IMR-90 (cell line): ENCODE measurements around the gene NCKAP5. TPM values are rescaled to one million over a fixed set of nuclear protein-coding genes. Genes with fewer than 3 reads are reported as not detected.

Source experiments
- ATAC-seq: fragments of 200-7000 bp; cut with Tn5 transposase; 2 replicates; pipeline ENCODE4 v1.9.1; 2020; ENCODE audit warnings: low read depth, mild to moderate bottlenecking, moderate library complexity
- BruUV-seq: library from RNA; stranded (reverse); fragments of 400-500 nt; replicated peaks from 2 replicates; lab custom pipeline; 2021; lab: Mats Ljungman, UMichigan
- CTCF ChIA-PET: fragments of 300-600 bp; formaldehyde crosslinking; extraction: SDS; loops from one replicate; lab custom pipeline; 2021; ENCODE audit warnings: antibody characterized with exemption; lab: Yijun Ruan, JAX
- POLR2A ChIA-PET: fragments of 300-600 bp; sonication (Branson Sonifier 250); formaldehyde crosslinking; loops from one replicate; lab custom pipeline; 2022; ENCODE audit warnings: antibody characterized with exemption; ENCODE audit not compliant: unreplicated experiment; lab: Charles Lee
- DNase-seq: peaks from one replicate; pipeline ENCODE4 v3.0.0; 2013
- H2AFZ ChIP-seq: replicated peaks from 2 replicates; pipeline ENCODE3; 2013; ENCODE audit warnings: low read length, mild to moderate bottlenecking; ENCODE audit not compliant: poor library complexity
- H2AK5ac ChIP-seq: 2 replicates; pipeline ENCODE4 v1.6.1; 2013; ENCODE audit warnings: low read depth, low read length, inconsistent platforms
- H2AK9ac ChIP-seq: replicated peaks from 2 replicates; pipeline ENCODE3; 2013; ENCODE audit warnings: mild to moderate bottlenecking, low read depth, low read length, moderate library complexity; ENCODE audit not compliant: poor library complexity
- H2BK120ac ChIP-seq: 2 replicates; pipeline ENCODE4 v1.6.1; 2013; ENCODE audit warnings: low read depth, low read length, inconsistent platforms
- H2BK15ac ChIP-seq: 3 replicates; pipeline ENCODE4 v1.6.1; 2013; ENCODE audit warnings: low read depth, low read length, inconsistent platforms
- H2BK20ac ChIP-seq: 2 replicates; pipeline ENCODE4 v1.6.1; 2013; ENCODE audit warnings: low read depth, mild to moderate bottlenecking, inconsistent platforms, low read length, moderate library complexity
- H2BK5ac ChIP-seq: 2 replicates; pipeline ENCODE4 v1.6.1; 2013; ENCODE audit warnings: mild to moderate bottlenecking, low read depth, low read length, inconsistent platforms; ENCODE audit not compliant: poor library complexity, severe bottlenecking
- H3K14ac ChIP-seq: replicated peaks from 2 replicates; pipeline ENCODE4 v1.6.1; 2013; ENCODE audit warnings: low read depth, low read length, inconsistent platforms
- H3K18ac ChIP-seq: 2 replicates; pipeline ENCODE4 v1.6.1; 2013; ENCODE audit warnings: low read depth, low read length, control low read depth
- H3K23ac ChIP-seq: 2 replicates; pipeline ENCODE4 v1.6.1; 2013; ENCODE audit warnings: low read depth, low read length, inconsistent platforms
- H3K27ac ChIP-seq: 2 replicates; pipeline ENCODE4 v1.5.1; 2013; ENCODE audit warnings: mild to moderate bottlenecking, control low read depth, low read length; ENCODE audit not compliant: insufficient read depth
- H3K27me3 ChIP-seq: 2 replicates; pipeline ENCODE4 v1.6.1; 2013; ENCODE audit warnings: low read length; ENCODE audit not compliant: control insufficient read depth, insufficient read depth
- H3K36me3 ChIP-seq: 2 replicates; pipeline ENCODE4 v1.6.1; 2013; ENCODE audit warnings: low read length, mixed read lengths; ENCODE audit not compliant: control insufficient read depth, insufficient read depth
- H3K4ac ChIP-seq: 2 replicates; pipeline ENCODE4 v1.6.1; 2013; ENCODE audit warnings: low read depth, low read length, inconsistent platforms
- H3K4me1 ChIP-seq: 2 replicates; pipeline ENCODE4 v1.6.1; 2013; ENCODE audit warnings: low read length, mixed read lengths; ENCODE audit not compliant: control insufficient read depth, insufficient read depth
- H3K4me2 ChIP-seq: 2 replicates; pipeline ENCODE4 v1.6.1; 2013; ENCODE audit warnings: low read depth, mild to moderate bottlenecking, control low read depth, low read length, moderate library complexity
- H3K4me3 ChIP-seq: 2 replicates; pipeline ENCODE4 v1.5.1; 2013; ENCODE audit warnings: low read depth, mild to moderate bottlenecking, control low read depth, low read length, moderate library complexity; ENCODE audit not compliant: insufficient read depth
- H3K56ac ChIP-seq: 2 replicates; pipeline ENCODE4 v1.6.1; 2013; ENCODE audit warnings: low read length, inconsistent platforms; ENCODE audit not compliant: insufficient read depth; ENCODE audit errors: extremely low read depth
- H3K79me1 ChIP-seq, 2 experiments: 2 replicates each; pipeline ENCODE4 v1.6.1; 2013; ENCODE audit warnings: low read length in 2 of 2, inconsistent platforms in 1 of 2, low read depth in 1 of 2
- H3K9ac ChIP-seq: 2 replicates; pipeline ENCODE4 v1.6.1; 2013; ENCODE audit warnings: low read depth, low read length, control low read depth
- H3K9me1 ChIP-seq: 2 replicates; pipeline ENCODE4 v1.6.1; 2013; ENCODE audit warnings: low read length, inconsistent platforms; ENCODE audit not compliant: insufficient read depth
- H3K9me3 ChIP-seq: 2 replicates; pipeline ENCODE4 v1.6.1; 2013; ENCODE audit warnings: low read length; ENCODE audit not compliant: control insufficient read depth, insufficient read depth
- H4K20me1 ChIP-seq: 2 replicates; pipeline ENCODE4 v1.6.1; 2013; ENCODE audit warnings: low read length, inconsistent platforms; ENCODE audit not compliant: insufficient read depth
- H4K5ac ChIP-seq: 2 replicates; pipeline ENCODE4 v1.6.1; 2013; ENCODE audit warnings: mild to moderate bottlenecking, low read depth, low read length, control low read depth
- H4K8ac ChIP-seq, 2 experiments: 2 replicates each; pipeline ENCODE4 v1.6.1; 2013; ENCODE audit warnings: low read depth in 2 of 2, low read length in 2 of 2, control low read depth in 1 of 2, inconsistent platforms in 1 of 2
- H4K91ac ChIP-seq: 2 replicates; pipeline ENCODE4 v1.6.1; 2013; ENCODE audit warnings: low read depth, low read length, inconsistent platforms; ENCODE audit not compliant: insufficient read depth
- BHLHE40 ChIP-seq: fragments of 150-350 bp; IDR thresholded peaks from 2 replicates; pipeline ENCODE4 v1.6.1; 2016; ENCODE audit warnings: mild to moderate bottlenecking, low read depth, low read length
- CEBPB ChIP-seq: IDR thresholded peaks from 2 replicates; pipeline ENCODE4 v1.6.1; 2012; ENCODE audit warnings: low read depth, low read length, improper control_type of control experiment
- CHD1 ChIP-seq: IDR thresholded peaks from 2 replicates; pipeline ENCODE4 v1.6.1; 2012; ENCODE audit warnings: low read depth, low read length, improper control_type of control experiment
- FOS ChIP-seq: fragments of 150-350 bp; IDR thresholded peaks from 2 replicates; pipeline ENCODE4 v1.6.1; 2016; ENCODE audit warnings: low read depth, low read length
- MAFK ChIP-seq: IDR thresholded peaks from 2 replicates; pipeline ENCODE4 v1.6.1; 2012; ENCODE audit warnings: low read depth, low read length, improper control_type of control experiment
- MAZ ChIP-seq: IDR thresholded peaks from 2 replicates; pipeline ENCODE4 v1.6.1; 2012; ENCODE audit warnings: low read depth, mild to moderate bottlenecking, low read length, improper control_type of control experiment, moderate library complexity, borderline replicate concordance
- MXI1 ChIP-seq: IDR thresholded peaks from 2 replicates; pipeline ENCODE4 v1.6.1; 2012; ENCODE audit warnings: low read depth, mild to moderate bottlenecking, low read length, moderate library complexity, borderline replicate concordance
- NFE2L2 ChIP-seq: fragments of 150-350 bp; IDR thresholded peaks from 2 replicates; pipeline ENCODE4 v1.6.1; 2016; ENCODE audit warnings: low read depth, mild to moderate bottlenecking, low read length
- POLR2A ChIP-seq: IDR thresholded peaks from 2 replicates; pipeline ENCODE4 v1.6.1; 2012; ENCODE audit warnings: mild to moderate bottlenecking, low read depth, low read length
- RAD21 ChIP-seq: IDR thresholded peaks from 2 replicates; pipeline ENCODE4 v1.6.1; 2012; ENCODE audit warnings: low read length, improper control_type of control experiment
- RCOR1 ChIP-seq: IDR thresholded peaks from 2 replicates; pipeline ENCODE4 v1.6.1; 2012; ENCODE audit warnings: mild to moderate bottlenecking, low read length, improper control_type of control experiment; ENCODE audit not compliant: insufficient replicate concordance
- RFX5 ChIP-seq: IDR thresholded peaks from 2 replicates; pipeline ENCODE4 v1.8.0; 2012; ENCODE audit warnings: low read depth, mild to moderate bottlenecking, low read length, moderate library complexity
- SMC3 ChIP-seq: fragments of 150-350 bp; IDR thresholded peaks from 2 replicates; pipeline ENCODE4 v1.6.1; 2016; ENCODE audit warnings: low read depth, mild to moderate bottlenecking, antibody characterized with exemption, low read length, moderate library complexity
- USF2 ChIP-seq: fragments of 150-350 bp; IDR thresholded peaks from 2 replicates; pipeline ENCODE4 v1.6.1; 2017; ENCODE audit warnings: mild to moderate bottlenecking, antibody characterized with exemption, low read length, low read depth
- WGBS, 2 experiments: methylation state at CpG; one replicate each; pipeline versions ENCODE4 v1.1.5 to v1.1.7; 2013; ENCODE audit warnings: missing lambda C conversion rate in 2 of 2; ENCODE audit not compliant: insufficient read length in 1 of 2; ENCODE audit errors: extremely low coverage in 2 of 2; 5-methylcytosine and 5-hydroxymethylcytosine counted together
- dilution Hi-C: fragments of 300-500 bp; cut with HindIII; formaldehyde crosslinking; loops from one replicate; pipeline ENCODE4 v1.14.3; 2018; ENCODE audit warnings: low sequenced_read_pairs; ENCODE audit not compliant: unreplicated experiment
- in situ Hi-C: fragments of 300-500 bp; cut with MboI; formaldehyde crosslinking; loops from 3 replicates; pipeline ENCODE4 v1.14.3; 2019; ENCODE audit warnings: low sequenced_read_pairs, inconsistent platforms, mixed read lengths
- intact Hi-C: fragments of 100-400 bp; cut with micrococcal nuclease; formaldehyde crosslinking; loops from 2 replicates; pipeline ENCODE4 v1.10.0; 2022
- polyA plus RNA-seq, 3 experiments: library from polyadenylated mRNA; depleted of rRNA; stranded (reverse); fragments of >200 nt; gene quantifications; 2 replicates each; pipeline ENCODE4 v1.2.3, GENCODE V29; 2012; ENCODE audit warnings: low replicate concordance in 1 of 3
- total RNA-seq: library from RNA; depleted of rRNA; stranded (reverse); fragments of >200 nt; gene quantifications from 2 replicates; pipeline ENCODE4 v1.2.3, GENCODE V29; 2012
- TF ChIP-seq, protein P1 (sequence below): conservative IDR thresholded peaks from 2 replicates; pipeline ENCODE4 v1.5.1; 2012; ENCODE audit warnings: mild to moderate bottlenecking, low read depth, low read length, improper control_type of control experiment
- TF ChIP-seq, protein P2 (sequence below): fragments of 150-350 bp; IDR thresholded peaks from 2 replicates; pipeline ENCODE4 v1.6.1; 2016; ENCODE audit warnings: low read depth, mild to moderate bottlenecking, low read length, moderate library complexity, borderline replicate concordance

Gene NCKAP5
- total and polyA plus RNA-seq, 2 of the 4 experiments (the other 2 are of a cell fraction), result 2.7 to 3.9 TPM

GRCh38 chr2:133416736-133417135, 151.5 kb downstream of the NCKAP5 start:
- ChIA-PET POLR2A (no interaction called here), CTCF (no interaction called here)
- no peak overlapping the region for H2AK9ac ChIP-seq
- peaks cover 14% of the 10 kb centered on the region for H3K9me1 ChIP-seq
- dilution Hi-C loops, result no loop called here
- no CpG with 5 or more reads among the region's 4 CpGs for WGBS, 2 experiments
- BruUV-seq, result no TSS peak
- H3K27me3 ChIP-seq, result no peaks in the 10 kb centered on the region
- intact Hi-C loops, result loop anchor here (10.0 kb wide), 1 partner anchor 368 kb away; no protein-coding TSS in a partner anchor
- no peak overlapping the region for H2BK120ac ChIP-seq
- peaks cover 13% of the 10 kb centered on the region for H3K4me1 ChIP-seq
- no peak for ATAC-seq
- H2AK5ac ChIP-seq, result no peak overlapping the region
- no peak overlapping the region for H2BK20ac ChIP-seq
- no peak overlapping the region for H4K8ac ChIP-seq
- H3K4ac ChIP-seq, result no peak overlapping the region
- 0 out of 4 replicates have a peak, but pooled peaks cover 0 to 6% of the 10 kb centered on the region in 2 experiments for H3K79me1 ChIP-seq
- H3K27ac ChIP-seq, result no peak overlapping the region
- H3K36me3 ChIP-seq, result no peaks in the 10 kb centered on the region
- no peaks in the 10 kb centered on the region for H3K9me3 ChIP-seq
- no peak overlapping the region for H3K23ac ChIP-seq
- no peak overlapping the region for H2BK15ac ChIP-seq
- H2AFZ ChIP-seq, result no peak overlapping the region
- H3K18ac ChIP-seq, result no peak overlapping the region
- no peak overlapping the region for H4K5ac ChIP-seq
- no peaks in the 10 kb centered on the region for H4K20me1 ChIP-seq
- no peak overlapping the region for H2BK5ac ChIP-seq
- in situ Hi-C loops, result no loop called here
- no peak for DNase-seq
- no peak overlapping the region for H3K4me3 ChIP-seq
- H3K9ac ChIP-seq, result no peak overlapping the region
- H3K56ac ChIP-seq, result no peak overlapping the region
- H3K14ac ChIP-seq, result no peak overlapping the region
- H3K4me2 ChIP-seq, result no peak overlapping the region
- H4K91ac ChIP-seq, result no peak overlapping the region
- TF ChIP-seq MAFK (no peak), MAZ (no peak), RCOR1 (no peak), RFX5 (no peak), BHLHE40 (no peak), RAD21 (no peak), NFE2L2 (no peak), FOS (no peak), CEBPB (no peak), SMC3 (no peak), POLR2A (no peak), USF2 (no peak), CHD1 (no peak), MXI1 (no peak)
- TF ChIP-seq, protein P1, sequence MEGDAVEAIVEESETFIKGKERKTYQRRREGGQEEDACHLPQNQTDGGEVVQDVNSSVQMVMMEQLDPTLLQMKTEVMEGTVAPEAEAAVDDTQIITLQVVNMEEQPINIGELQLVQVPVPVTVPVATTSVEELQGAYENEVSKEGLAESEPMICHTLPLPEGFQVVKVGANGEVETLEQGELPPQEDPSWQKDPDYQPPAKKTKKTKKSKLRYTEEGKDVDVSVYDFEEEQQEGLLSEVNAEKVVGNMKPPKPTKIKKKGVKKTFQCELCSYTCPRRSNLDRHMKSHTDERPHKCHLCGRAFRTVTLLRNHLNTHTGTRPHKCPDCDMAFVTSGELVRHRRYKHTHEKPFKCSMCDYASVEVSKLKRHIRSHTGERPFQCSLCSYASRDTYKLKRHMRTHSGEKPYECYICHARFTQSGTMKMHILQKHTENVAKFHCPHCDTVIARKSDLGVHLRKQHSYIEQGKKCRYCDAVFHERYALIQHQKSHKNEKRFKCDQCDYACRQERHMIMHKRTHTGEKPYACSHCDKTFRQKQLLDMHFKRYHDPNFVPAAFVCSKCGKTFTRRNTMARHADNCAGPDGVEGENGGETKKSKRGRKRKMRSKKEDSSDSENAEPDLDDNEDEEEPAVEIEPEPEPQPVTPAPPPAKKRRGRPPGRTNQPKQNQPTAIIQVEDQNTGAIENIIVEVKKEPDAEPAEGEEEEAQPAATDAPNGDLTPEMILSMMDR, result no peak
- TF ChIP-seq, protein P2, sequence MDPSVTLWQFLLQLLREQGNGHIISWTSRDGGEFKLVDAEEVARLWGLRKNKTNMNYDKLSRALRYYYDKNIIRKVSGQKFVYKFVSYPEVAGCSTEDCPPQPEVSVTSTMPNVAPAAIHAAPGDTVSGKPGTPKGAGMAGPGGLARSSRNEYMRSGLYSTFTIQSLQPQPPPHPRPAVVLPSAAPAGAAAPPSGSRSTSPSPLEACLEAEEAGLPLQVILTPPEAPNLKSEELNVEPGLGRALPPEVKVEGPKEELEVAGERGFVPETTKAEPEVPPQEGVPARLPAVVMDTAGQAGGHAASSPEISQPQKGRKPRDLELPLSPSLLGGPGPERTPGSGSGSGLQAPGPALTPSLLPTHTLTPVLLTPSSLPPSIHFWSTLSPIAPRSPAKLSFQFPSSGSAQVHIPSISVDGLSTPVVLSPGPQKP, result no peak
